WTC11 (cell line): ENCODE measurements around the gene GRK7. TPM values are rescaled to one million over a fixed set of nuclear protein-coding genes. Genes with fewer than 3 reads are reported as not detected.

Source experiments
- ATAC-seq: fragments of 200-7000 bp; cut with Tn5 transposase; 2 replicates; pipeline ENCODE4 v1.10.0; 2021; ENCODE audit warnings: mild to moderate bottlenecking, moderate library complexity
- CTCF ChIA-PET: fragments of 300-600 bp; sonication (Branson Sonifier 250); formaldehyde crosslinking; loops from one replicate; lab custom pipeline; 2021; ENCODE audit warnings: antibody characterized with exemption; lab: Charles Lee
- POLR2A ChIA-PET: fragments of 350-600 bp; sonication (Branson Sonifier 250); formaldehyde crosslinking; loops from one replicate; lab custom pipeline; 2021; ENCODE audit warnings: antibody characterized with exemption; lab: Charles Lee
- DNase-seq: peaks from one replicate; pipeline ENCODE4 v3.0.0; 2021; ENCODE audit warnings: low spot score
- H3K27ac Mint-ChIP-seq: 2 replicates; pipeline ENCODE4 v1.8.0; 2021; ENCODE audit warnings: mixed read lengths
- H3K27me3 Mint-ChIP-seq: 2 replicates; pipeline ENCODE4 v1.8.0; 2021; ENCODE audit warnings: low read depth, mild to moderate bottlenecking, moderate library complexity, mixed read lengths
- H3K36me3 Mint-ChIP-seq: 2 replicates; pipeline ENCODE4 v1.8.0; 2021; ENCODE audit warnings: mixed read lengths
- H3K4me1 Mint-ChIP-seq: 2 replicates; pipeline ENCODE4 v1.8.0; 2022; ENCODE audit warnings: mixed read lengths
- H3K4me3 Mint-ChIP-seq: 2 replicates; pipeline ENCODE4 v1.8.0; 2021; ENCODE audit warnings: mild to moderate bottlenecking, moderate library complexity, mixed read lengths
- H3K9me3 Mint-ChIP-seq: 2 replicates; pipeline ENCODE4 v1.8.0; 2021; ENCODE audit warnings: mixed read lengths
- CREM ChIP-seq: sonication (generic); formaldehyde crosslinking; IDR thresholded peaks from 2 replicates; pipeline ENCODE4 v1.8.1; 2022; ENCODE audit warnings: mild to moderate bottlenecking, missing genetic modification reagents, moderate library complexity
- EMX1 ChIP-seq: fragments of 250-450 bp; sonication (Bioruptor Pico); IDR thresholded peaks from 2 replicates; pipeline ENCODE4 v1.8.0; 2021; ENCODE audit warnings: mild to moderate bottlenecking
- GTF2I ChIP-seq: fragments of 250-450 bp; sonication (Bioruptor Pico); conservative IDR thresholded peaks from 2 replicates; pipeline ENCODE4 v1.4.0; 2021; ENCODE audit warnings: mild to moderate bottlenecking
- KAT7 ChIP-seq: sonication (generic); formaldehyde crosslinking; IDR thresholded peaks from 2 replicates; pipeline ENCODE4 v1.8.1; 2023; ENCODE audit warnings: missing genetic modification reagents, mild to moderate bottlenecking, borderline replicate concordance
- NFATC4 ChIP-seq: fragments of 250-450 bp; sonication (Bioruptor Pico); IDR thresholded peaks from 2 replicates; pipeline ENCODE4 v1.9.0; 2021; ENCODE audit warnings: mild to moderate bottlenecking
- NFYB ChIP-seq: sonication (generic); formaldehyde crosslinking; conservative IDR thresholded peaks from 2 replicates; pipeline ENCODE4 v1.8.0; 2022; ENCODE audit warnings: low read depth, missing genetic modification reagents
- RELA ChIP-seq: sonication (generic); formaldehyde crosslinking; IDR thresholded peaks from 2 replicates; pipeline ENCODE4 v1.8.1; 2022; ENCODE audit warnings: missing genetic modification reagents, mild to moderate bottlenecking, borderline replicate concordance
- ZNF219 ChIP-seq: sonication (generic); formaldehyde crosslinking; IDR thresholded peaks from 2 replicates; pipeline ENCODE4 v1.8.0; 2023; ENCODE audit warnings: missing genetic modification reagents, mild to moderate bottlenecking, borderline replicate concordance
- ZNF263 ChIP-seq: sonication (generic); formaldehyde crosslinking; IDR thresholded peaks from 2 replicates; pipeline ENCODE4 v1.8.1; 2022; ENCODE audit warnings: low read depth, mild to moderate bottlenecking, moderate library complexity, missing genetic modification reagents
- total RNA-seq: library from RNA; stranded (reverse); gene quantifications from 3 replicates; pipeline ENCODE4 v1.2.3, GENCODE V29; 2021
- TF ChIP-seq, protein P1 (sequence below): sonication (generic); formaldehyde crosslinking; IDR thresholded peaks from 2 replicates; pipeline ENCODE4 v1.8.0; 2023; ENCODE audit warnings: mild to moderate bottlenecking, missing genetic modification reagents
- TF ChIP-seq, protein P2 (sequence below): sonication (generic); formaldehyde crosslinking; IDR thresholded peaks from 2 replicates; pipeline ENCODE4 v1.8.0; 2023; ENCODE audit warnings: missing genetic modification reagents
- TF ChIP-seq, protein P3 (sequence below): sonication (generic); formaldehyde crosslinking; IDR thresholded peaks from 2 replicates; pipeline ENCODE4 v1.8.0; 2022; ENCODE audit warnings: mild to moderate bottlenecking, missing genetic modification reagents
- TF ChIP-seq, protein P4 (sequence below): sonication (generic); formaldehyde crosslinking; IDR thresholded peaks from 2 replicates; pipeline ENCODE4 v1.8.1; 2023; ENCODE audit warnings: mild to moderate bottlenecking, missing genetic modification reagents, moderate library complexity
- TF ChIP-seq, protein P5 (sequence below): sonication (generic); formaldehyde crosslinking; IDR thresholded peaks from 2 replicates; pipeline ENCODE4 v1.8.0; 2022; ENCODE audit warnings: mild to moderate bottlenecking, missing genetic modification reagents
- TF ChIP-seq, protein P6 (sequence below): sonication (generic); formaldehyde crosslinking; IDR thresholded peaks from 2 replicates; pipeline ENCODE4 v1.8.1; 2023; ENCODE audit warnings: mild to moderate bottlenecking, missing genetic modification reagents, borderline replicate concordance
- TF ChIP-seq, protein P7 (sequence below): sonication (generic); formaldehyde crosslinking; IDR thresholded peaks from 2 replicates; pipeline ENCODE4 v1.8.1; 2023; ENCODE audit warnings: mild to moderate bottlenecking, missing genetic modification reagents, moderate library complexity

GRK7 gene
- total RNA-seq, 1 experiment from 2014 or later = not detected

DNA sequence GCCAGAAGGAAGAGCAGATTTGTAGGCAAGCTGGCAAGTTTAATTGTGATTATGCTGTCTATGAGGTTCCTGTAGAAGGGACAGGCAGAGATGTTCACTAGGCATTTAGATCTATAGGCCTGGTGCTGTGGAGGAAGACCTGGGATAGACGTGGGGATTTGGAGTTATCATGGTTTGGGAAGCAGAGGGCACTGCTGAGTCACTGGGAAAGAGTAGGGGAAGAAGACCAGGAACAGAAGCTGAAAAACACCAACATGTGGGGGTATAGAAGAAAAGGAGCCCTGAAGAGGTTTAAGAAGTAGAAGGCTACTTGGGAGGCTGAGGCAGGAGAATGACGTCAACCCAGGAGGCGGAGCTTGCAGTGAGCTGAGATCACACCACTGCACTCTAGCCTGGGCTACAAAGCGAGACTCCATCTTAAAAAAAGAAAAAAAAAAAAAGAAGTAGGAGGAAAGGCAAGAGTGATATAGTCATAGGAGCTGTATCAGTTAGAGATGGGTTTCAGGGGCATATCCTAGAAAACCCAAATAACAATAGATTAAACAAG lies 19.3 kb downstream of the GRK7 start:
- H3K27ac Mint-ChIP-seq = peak overlapping the region; percentile 26; the same call in 1 of the 2 replicates
- TF ChIP-seq RELA (CRISPR knock-in tag) (no peak), ZNF219 (CRISPR knock-in tag) (no peak), CREM (no peak), EMX1 (no peak), NFYB (CRISPR knock-in tag) (no peak)
- TF ChIP-seq, protein P1, sequence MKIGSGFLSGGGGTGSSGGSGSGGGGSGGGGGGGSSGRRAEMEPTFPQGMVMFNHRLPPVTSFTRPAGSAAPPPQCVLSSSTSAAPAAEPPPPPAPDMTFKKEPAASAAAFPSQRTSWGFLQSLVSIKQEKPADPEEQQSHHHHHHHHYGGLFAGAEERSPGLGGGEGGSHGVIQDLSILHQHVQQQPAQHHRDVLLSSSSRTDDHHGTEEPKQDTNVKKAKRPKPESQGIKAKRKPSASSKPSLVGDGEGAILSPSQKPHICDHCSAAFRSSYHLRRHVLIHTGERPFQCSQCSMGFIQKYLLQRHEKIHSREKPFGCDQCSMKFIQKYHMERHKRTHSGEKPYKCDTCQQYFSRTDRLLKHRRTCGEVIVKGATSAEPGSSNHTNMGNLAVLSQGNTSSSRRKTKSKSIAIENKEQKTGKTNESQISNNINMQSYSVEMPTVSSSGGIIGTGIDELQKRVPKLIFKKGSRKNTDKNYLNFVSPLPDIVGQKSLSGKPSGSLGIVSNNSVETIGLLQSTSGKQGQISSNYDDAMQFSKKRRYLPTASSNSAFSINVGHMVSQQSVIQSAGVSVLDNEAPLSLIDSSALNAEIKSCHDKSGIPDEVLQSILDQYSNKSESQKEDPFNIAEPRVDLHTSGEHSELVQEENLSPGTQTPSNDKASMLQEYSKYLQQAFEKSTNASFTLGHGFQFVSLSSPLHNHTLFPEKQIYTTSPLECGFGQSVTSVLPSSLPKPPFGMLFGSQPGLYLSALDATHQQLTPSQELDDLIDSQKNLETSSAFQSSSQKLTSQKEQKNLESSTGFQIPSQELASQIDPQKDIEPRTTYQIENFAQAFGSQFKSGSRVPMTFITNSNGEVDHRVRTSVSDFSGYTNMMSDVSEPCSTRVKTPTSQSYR (CRISPR knock-in tag) = no peak
- TF ChIP-seq, protein P2, sequence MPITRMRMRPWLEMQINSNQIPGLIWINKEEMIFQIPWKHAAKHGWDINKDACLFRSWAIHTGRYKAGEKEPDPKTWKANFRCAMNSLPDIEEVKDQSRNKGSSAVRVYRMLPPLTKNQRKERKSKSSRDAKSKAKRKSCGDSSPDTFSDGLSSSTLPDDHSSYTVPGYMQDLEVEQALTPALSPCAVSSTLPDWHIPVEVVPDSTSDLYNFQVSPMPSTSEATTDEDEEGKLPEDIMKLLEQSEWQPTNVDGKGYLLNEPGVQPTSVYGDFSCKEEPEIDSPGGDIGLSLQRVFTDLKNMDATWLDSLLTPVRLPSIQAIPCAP (CRISPR knock-in tag) = no peak
- TF ChIP-seq, protein P3, sequence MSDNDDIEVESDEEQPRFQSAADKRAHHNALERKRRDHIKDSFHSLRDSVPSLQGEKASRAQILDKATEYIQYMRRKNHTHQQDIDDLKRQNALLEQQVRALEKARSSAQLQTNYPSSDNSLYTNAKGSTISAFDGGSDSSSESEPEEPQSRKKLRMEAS = no peak
- TF ChIP-seq, protein P4, sequence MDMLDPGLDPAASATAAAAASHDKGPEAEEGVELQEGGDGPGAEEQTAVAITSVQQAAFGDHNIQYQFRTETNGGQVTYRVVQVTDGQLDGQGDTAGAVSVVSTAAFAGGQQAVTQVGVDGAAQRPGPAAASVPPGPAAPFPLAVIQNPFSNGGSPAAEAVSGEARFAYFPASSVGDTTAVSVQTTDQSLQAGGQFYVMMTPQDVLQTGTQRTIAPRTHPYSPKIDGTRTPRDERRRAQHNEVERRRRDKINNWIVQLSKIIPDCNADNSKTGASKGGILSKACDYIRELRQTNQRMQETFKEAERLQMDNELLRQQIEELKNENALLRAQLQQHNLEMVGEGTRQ (CRISPR knock-in tag) = no peak
- DNase-seq (no peak), ATAC-seq (peak; percentile 86)
- peaks cover 7% of the 10 kb centered on the region for H3K9me3 Mint-ChIP-seq
- no peaks in the 10 kb centered on the region for H3K4me1 Mint-ChIP-seq
- ChIA-PET CTCF (interaction anchor here (0.5 to 2.1 kb wide), 14 partner anchors 11 to 172 kb away, joined by 3 to 16 read pairs (median 4); partner anchors contain the start of gene ATP1B3), POLR2A (no interaction called here)
- no peaks in the 10 kb centered on the region for H3K27me3 Mint-ChIP-seq
- H3K4me3 Mint-ChIP-seq = no peak overlapping the region
- H3K36me3 Mint-ChIP-seq = no peaks in the 10 kb centered on the region

DNA sequence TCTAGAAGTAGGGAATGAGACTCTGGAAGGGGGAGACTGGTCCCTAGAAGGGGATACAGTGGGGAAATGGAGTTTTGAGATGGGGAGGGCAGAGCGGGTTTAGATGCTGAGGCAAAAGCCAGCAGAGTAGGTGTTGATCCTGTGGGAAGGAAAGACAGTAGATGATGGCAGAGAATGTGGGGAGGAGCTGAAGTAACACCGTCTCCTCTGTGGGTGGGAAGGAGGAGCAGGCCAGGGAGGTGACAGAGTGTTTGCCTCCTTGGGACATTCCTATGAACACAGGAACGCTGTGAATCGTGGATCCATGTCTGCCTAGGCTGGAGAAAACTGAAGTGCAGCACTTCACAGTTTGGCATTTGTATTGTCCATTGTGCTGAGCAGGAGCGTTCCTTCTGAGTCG lies 20.4 kb downstream of the GRK7 start:
- no peak overlapping the region for H3K4me3 Mint-ChIP-seq
- TF ChIP-seq GTF2I (CRISPR knock-in tag) (no peak), RELA (CRISPR knock-in tag) (no peak), ZNF263 (CRISPR knock-in tag) (no peak), ZNF219 (CRISPR knock-in tag) (no peak), KAT7 (CRISPR knock-in tag) (no peak), NFATC4 (CRISPR knock-in tag) (no peak)
- TF ChIP-seq, protein P5, sequence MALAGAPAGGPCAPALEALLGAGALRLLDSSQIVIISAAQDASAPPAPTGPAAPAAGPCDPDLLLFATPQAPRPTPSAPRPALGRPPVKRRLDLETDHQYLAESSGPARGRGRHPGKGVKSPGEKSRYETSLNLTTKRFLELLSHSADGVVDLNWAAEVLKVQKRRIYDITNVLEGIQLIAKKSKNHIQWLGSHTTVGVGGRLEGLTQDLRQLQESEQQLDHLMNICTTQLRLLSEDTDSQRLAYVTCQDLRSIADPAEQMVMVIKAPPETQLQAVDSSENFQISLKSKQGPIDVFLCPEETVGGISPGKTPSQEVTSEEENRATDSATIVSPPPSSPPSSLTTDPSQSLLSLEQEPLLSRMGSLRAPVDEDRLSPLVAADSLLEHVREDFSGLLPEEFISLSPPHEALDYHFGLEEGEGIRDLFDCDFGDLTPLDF (CRISPR knock-in tag) = no peak
- TF ChIP-seq, protein P6, sequence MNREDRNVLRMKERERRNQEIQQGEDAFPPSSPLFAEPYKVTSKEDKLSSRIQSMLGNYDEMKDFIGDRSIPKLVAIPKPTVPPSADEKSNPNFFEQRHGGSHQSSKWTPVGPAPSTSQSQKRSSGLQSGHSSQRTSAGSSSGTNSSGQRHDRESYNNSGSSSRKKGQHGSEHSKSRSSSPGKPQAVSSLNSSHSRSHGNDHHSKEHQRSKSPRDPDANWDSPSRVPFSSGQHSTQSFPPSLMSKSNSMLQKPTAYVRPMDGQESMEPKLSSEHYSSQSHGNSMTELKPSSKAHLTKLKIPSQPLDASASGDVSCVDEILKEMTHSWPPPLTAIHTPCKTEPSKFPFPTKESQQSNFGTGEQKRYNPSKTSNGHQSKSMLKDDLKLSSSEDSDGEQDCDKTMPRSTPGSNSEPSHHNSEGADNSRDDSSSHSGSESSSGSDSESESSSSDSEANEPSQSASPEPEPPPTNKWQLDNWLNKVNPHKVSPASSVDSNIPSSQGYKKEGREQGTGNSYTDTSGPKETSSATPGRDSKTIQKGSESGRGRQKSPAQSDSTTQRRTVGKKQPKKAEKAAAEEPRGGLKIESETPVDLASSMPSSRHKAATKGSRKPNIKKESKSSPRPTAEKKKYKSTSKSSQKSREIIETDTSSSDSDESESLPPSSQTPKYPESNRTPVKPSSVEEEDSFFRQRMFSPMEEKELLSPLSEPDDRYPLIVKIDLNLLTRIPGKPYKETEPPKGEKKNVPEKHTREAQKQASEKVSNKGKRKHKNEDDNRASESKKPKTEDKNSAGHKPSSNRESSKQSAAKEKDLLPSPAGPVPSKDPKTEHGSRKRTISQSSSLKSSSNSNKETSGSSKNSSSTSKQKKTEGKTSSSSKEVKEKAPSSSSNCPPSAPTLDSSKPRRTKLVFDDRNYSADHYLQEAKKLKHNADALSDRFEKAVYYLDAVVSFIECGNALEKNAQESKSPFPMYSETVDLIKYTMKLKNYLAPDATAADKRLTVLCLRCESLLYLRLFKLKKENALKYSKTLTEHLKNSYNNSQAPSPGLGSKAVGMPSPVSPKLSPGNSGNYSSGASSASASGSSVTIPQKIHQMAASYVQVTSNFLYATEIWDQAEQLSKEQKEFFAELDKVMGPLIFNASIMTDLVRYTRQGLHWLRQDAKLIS (CRISPR knock-in tag) = no peak
- TF ChIP-seq, protein P7, sequence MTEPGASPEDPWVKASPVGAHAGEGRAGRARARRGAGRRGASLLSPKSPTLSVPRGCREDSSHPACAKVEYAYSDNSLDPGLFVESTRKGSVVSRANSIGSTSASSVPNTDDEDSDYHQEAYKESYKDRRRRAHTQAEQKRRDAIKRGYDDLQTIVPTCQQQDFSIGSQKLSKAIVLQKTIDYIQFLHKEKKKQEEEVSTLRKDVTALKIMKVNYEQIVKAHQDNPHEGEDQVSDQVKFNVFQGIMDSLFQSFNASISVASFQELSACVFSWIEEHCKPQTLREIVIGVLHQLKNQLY (CRISPR knock-in tag) = no peak
- TF ChIP-seq, protein P1 (CRISPR knock-in tag) = no peak
- TF ChIP-seq, all 79 proteins: peak for 0
- H3K4me1 Mint-ChIP-seq = no peaks in the 10 kb centered on the region

More for the DNA sequence above, 20.4 kb downstream of the GRK7 start:
- Mint-ChIP-seq H3K27me3 (no peaks in the 10 kb centered on the region), H3K27ac (no peak overlapping the region; the same call in 1 of the 2 replicates), H3K9me3 (peaks cover 7% of the 10 kb centered on the region), H3K36me3 (no peaks in the 10 kb centered on the region)
- ATAC-seq (no peak), DNase-seq (no peak)
- ChIA-PET CTCF (interaction anchor here (1.0 to 2.1 kb wide), 7 partner anchors 9 to 139 kb away, joined by 3 to 16 read pairs (median 12); no protein-coding TSS in a partner anchor), POLR2A (no interaction called here)
